Ovary (tissue), 3 donors: ENCODE results near the gene OCA2.

ENCODE experiments used
- POLR2A ChIP-seq: fragments of 450-650 bp; IDR thresholded peaks from one replicate; pipeline ENCODE4 v1.6.1; 2017; ENCODE audit warnings: antibody characterized with exemption, mild to moderate bottlenecking, moderate library complexity
- TF ChIP-seq, protein P1 (sequence below), 3 donors: fragments of 450-650 bp in 2 of 3; fragments of 200-600 bp in 1 of 3; IDR thresholded peaks; one replicate each; pipeline versions ENCODE4 v1.5.1 to v1.8.0; 2016 to 2022; ENCODE audit warnings: antibody characterized with exemption in 3 of 3, mild to moderate bottlenecking in 1 of 3
- donor health status: DM: no; HTN: no; CAD: no.

GRCh38 chr15:27752691-27753090, 346.4 kb downstream of the OCA2 start:
- TF ChIP-seq, protein P1, sequence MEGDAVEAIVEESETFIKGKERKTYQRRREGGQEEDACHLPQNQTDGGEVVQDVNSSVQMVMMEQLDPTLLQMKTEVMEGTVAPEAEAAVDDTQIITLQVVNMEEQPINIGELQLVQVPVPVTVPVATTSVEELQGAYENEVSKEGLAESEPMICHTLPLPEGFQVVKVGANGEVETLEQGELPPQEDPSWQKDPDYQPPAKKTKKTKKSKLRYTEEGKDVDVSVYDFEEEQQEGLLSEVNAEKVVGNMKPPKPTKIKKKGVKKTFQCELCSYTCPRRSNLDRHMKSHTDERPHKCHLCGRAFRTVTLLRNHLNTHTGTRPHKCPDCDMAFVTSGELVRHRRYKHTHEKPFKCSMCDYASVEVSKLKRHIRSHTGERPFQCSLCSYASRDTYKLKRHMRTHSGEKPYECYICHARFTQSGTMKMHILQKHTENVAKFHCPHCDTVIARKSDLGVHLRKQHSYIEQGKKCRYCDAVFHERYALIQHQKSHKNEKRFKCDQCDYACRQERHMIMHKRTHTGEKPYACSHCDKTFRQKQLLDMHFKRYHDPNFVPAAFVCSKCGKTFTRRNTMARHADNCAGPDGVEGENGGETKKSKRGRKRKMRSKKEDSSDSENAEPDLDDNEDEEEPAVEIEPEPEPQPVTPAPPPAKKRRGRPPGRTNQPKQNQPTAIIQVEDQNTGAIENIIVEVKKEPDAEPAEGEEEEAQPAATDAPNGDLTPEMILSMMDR (IDR thresholded peaks at IDR 0.05), result no peak
- TF ChIP-seq POLR2A, result no peak
